DND-41 (cell line): ENCODE measurements around the gene ASAH2.

Source experiments
- EZH2 ChIP-seq: IDR thresholded peaks from 3 replicates; pipeline ENCODE4 v1.6.1; 2012; ENCODE audit warnings: borderline replicate concordance, low read depth, mild to moderate bottlenecking, moderate library complexity, low read length, inconsistent platforms; ENCODE audit not compliant: severe bottlenecking
- TF ChIP-seq, protein P1 (sequence below): IDR thresholded peaks from 2 replicates; pipeline ENCODE4 v1.5.1; 2012; ENCODE audit warnings: borderline replicate concordance, low read length, moderate library complexity, mild to moderate bottlenecking; ENCODE audit not compliant: poor library complexity, severe bottlenecking; ENCODE audit errors: extremely low read depth

GRCh38 chr10:50242777-50243176 is 8.5 kb downstream of the ASAH2 start:
- TF ChIP-seq EZH2, result no peak
- TF ChIP-seq, protein P1, sequence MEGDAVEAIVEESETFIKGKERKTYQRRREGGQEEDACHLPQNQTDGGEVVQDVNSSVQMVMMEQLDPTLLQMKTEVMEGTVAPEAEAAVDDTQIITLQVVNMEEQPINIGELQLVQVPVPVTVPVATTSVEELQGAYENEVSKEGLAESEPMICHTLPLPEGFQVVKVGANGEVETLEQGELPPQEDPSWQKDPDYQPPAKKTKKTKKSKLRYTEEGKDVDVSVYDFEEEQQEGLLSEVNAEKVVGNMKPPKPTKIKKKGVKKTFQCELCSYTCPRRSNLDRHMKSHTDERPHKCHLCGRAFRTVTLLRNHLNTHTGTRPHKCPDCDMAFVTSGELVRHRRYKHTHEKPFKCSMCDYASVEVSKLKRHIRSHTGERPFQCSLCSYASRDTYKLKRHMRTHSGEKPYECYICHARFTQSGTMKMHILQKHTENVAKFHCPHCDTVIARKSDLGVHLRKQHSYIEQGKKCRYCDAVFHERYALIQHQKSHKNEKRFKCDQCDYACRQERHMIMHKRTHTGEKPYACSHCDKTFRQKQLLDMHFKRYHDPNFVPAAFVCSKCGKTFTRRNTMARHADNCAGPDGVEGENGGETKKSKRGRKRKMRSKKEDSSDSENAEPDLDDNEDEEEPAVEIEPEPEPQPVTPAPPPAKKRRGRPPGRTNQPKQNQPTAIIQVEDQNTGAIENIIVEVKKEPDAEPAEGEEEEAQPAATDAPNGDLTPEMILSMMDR, result no peak
